ENCODE data around the gene UBE2G2. TPM values are rescaled to one million over a fixed set of nuclear protein-coding genes. Genes with fewer than 3 reads are reported as not detected.
A peak's percentile ranks its signal among the peaks of the same experiment; 100 is the strongest.

UBE2G2 gene
- polyA plus RNA-seq, 1 donor (not counting 4 experiments of a cell fraction or from before 2014, with no cell fraction given), result 106 TPM

DNA sequence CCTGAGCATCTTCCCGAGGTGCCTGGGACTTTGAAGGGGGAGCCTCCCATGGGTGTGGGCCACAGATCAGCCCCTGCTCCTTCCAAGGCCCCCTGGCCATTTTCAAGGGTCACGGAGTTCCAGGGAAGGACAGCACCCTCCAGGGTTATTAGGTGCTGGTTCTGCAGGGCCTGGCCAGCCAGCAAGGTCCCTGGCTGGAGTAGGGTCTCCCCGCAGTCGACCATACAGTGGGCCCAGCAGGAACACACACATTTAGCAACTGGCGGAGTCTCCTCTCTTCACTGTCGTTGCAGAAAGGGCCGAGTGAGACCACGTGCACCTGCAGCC lies 34.0 kb upstream of the UBE2G2 start:
- H2AFZ ChIP-seq (ENCODE audit: control insufficient read depth, low read length), result no peak overlapping the region
- H3K4me3 ChIP-seq (ENCODE audit: control insufficient read depth in 2 of 3, extremely low read depth in 1 of 3, insufficient read depth in 2 of 3, low read depth in 1 of 3, low read length in 3 of 3), result no peak overlapping the region
- H3K27ac ChIP-seq (ENCODE audit: control insufficient read depth, insufficient read depth, low read length), result no peak overlapping the region
- no peaks in the 10 kb centered on the region for H3K9me3 ChIP-seq (ENCODE audit: control insufficient read depth, low read depth, low read length)
- no peak overlapping the region for H3K9ac ChIP-seq (ENCODE audit: control insufficient read depth, extremely low read depth, insufficient read depth, low read length)
- no peaks in the 10 kb centered on the region for H3K27me3 ChIP-seq (ENCODE audit: control insufficient read depth, extremely low read depth, insufficient read depth, low read length)
- H3K4me1 ChIP-seq (ENCODE audit: control insufficient read depth, extremely low read depth, insufficient read depth, low read length), result peaks cover 7% of the 10 kb centered on the region
- no peaks in the 10 kb centered on the region for H4K20me1 ChIP-seq (ENCODE audit: control insufficient read depth, extremely low read depth, insufficient read depth, low read length)
- no peak for DNase-seq (ENCODE audit: low read depth, low spot score)
- H3K79me2 ChIP-seq (ENCODE audit: control insufficient read depth, insufficient read depth, low read length), result no peaks in the 10 kb centered on the region
- no peaks in the 10 kb centered on the region for H3K9me1 ChIP-seq (ENCODE audit: control insufficient read depth, extremely low read depth, insufficient read depth, low read length)
- no peaks in the 10 kb centered on the region for H3K36me3 ChIP-seq (ENCODE audit: control insufficient read depth in 2 of 2, extremely low read depth in 1 of 2, insufficient read depth in 2 of 2, low read length in 2 of 2)
- TF ChIP-seq, protein P1, sequence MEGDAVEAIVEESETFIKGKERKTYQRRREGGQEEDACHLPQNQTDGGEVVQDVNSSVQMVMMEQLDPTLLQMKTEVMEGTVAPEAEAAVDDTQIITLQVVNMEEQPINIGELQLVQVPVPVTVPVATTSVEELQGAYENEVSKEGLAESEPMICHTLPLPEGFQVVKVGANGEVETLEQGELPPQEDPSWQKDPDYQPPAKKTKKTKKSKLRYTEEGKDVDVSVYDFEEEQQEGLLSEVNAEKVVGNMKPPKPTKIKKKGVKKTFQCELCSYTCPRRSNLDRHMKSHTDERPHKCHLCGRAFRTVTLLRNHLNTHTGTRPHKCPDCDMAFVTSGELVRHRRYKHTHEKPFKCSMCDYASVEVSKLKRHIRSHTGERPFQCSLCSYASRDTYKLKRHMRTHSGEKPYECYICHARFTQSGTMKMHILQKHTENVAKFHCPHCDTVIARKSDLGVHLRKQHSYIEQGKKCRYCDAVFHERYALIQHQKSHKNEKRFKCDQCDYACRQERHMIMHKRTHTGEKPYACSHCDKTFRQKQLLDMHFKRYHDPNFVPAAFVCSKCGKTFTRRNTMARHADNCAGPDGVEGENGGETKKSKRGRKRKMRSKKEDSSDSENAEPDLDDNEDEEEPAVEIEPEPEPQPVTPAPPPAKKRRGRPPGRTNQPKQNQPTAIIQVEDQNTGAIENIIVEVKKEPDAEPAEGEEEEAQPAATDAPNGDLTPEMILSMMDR (optimal IDR thresholded peaks at IDR 0.05 in 1 of 3, IDR thresholded peaks at IDR 0.05 in 1 of 3, conservative IDR thresholded peaks at IDR 0.05 in 1 of 3; ENCODE audit: extremely low read depth in 1 of 3, insufficient read depth in 2 of 3, low read length in 3 of 3), result no peak
- TF ChIP-seq EZH2 (IDR thresholded peaks at IDR 0.05; ENCODE audit: low read length), result no peak
- dilution Hi-C loops (cut with MboI; ENCODE audit: extremely low pct_ligation_motif_present, low sequenced_read_pairs), result no loop called here
- H3K4me2 ChIP-seq (ENCODE audit: control insufficient read depth, extremely low read depth, insufficient read depth, low read depth, low read length), result no peak overlapping the region
- no peak for FAIRE-seq

DNA sequence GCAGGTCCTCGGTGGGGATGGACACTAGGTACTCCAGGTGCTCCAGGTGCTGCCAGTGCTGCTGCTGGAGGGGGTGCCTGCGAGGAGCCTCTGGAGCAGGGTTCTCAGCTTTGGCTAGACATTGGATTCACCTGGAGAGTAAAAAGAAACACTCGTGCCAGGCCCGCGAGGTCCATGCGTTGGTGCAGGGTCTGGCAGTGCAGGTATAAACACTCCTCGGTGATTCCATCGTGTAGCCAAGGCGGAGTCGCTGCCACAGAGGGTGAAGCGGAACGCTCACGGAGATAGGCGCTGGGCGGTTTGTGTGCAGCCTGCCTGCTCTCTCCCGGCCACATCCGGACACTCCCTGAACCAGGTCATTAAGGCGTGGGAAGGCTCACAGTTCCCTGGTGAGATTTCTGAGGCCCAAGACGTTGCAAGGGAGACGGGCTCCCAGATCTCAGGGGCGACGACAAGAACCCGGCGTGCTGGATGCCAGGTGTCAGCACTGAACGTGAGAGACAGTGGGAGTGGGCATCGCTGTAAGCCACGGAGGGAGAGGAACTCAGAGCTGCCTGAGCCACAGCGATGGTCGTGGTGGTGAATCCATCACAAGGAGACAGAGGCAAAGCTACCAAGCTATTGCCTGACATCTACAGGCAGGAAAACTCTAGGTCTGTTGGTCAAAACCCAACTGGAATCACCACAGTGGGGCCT lies 33.5 kb upstream of the UBE2G2 start:
- no peak for TF ChIP-seq EZH2 (IDR thresholded peaks at IDR 0.05; ENCODE audit: low read length)
- TF ChIP-seq, protein P1 (optimal IDR thresholded peaks at IDR 0.05 in 1 of 3, IDR thresholded peaks at IDR 0.05 in 1 of 3, conservative IDR thresholded peaks at IDR 0.05 in 1 of 3; ENCODE audit: extremely low read depth in 1 of 3, insufficient read depth in 2 of 3, low read length in 3 of 3), result peak in 1 of 3 experiments; percentile 28
- Histone ChIP-seq H3K27ac (ENCODE audit: control insufficient read depth, insufficient read depth, low read length) (no peak overlapping the region), H2AFZ (ENCODE audit: control insufficient read depth, low read length) (no peak overlapping the region), H3K9ac (ENCODE audit: control insufficient read depth, extremely low read depth, insufficient read depth, low read length) (no peak overlapping the region), H3K4me2 (ENCODE audit: control insufficient read depth, extremely low read depth, insufficient read depth, low read depth, low read length) (no peak overlapping the region), H4K20me1 (ENCODE audit: control insufficient read depth, extremely low read depth, insufficient read depth, low read length) (no peaks in the 10 kb centered on the region), H3K36me3 (ENCODE audit: control insufficient read depth in 2 of 2, extremely low read depth in 1 of 2, insufficient read depth in 2 of 2, low read length in 2 of 2) (no peaks in the 10 kb centered on the region), H3K9me1 (ENCODE audit: control insufficient read depth, extremely low read depth, insufficient read depth, low read length) (no peaks in the 10 kb centered on the region), H3K4me3 (ENCODE audit: control insufficient read depth in 2 of 3, extremely low read depth in 1 of 3, insufficient read depth in 2 of 3, low read depth in 1 of 3, low read length in 3 of 3) (no peak overlapping the region), H3K4me1 (ENCODE audit: control insufficient read depth, extremely low read depth, insufficient read depth, low read length) (peaks cover 7% of the 10 kb centered on the region), H3K9me3 (ENCODE audit: control insufficient read depth, low read depth, low read length) (no peaks in the 10 kb centered on the region), H3K79me2 (ENCODE audit: control insufficient read depth, insufficient read depth, low read length) (no peaks in the 10 kb centered on the region), H3K27me3 (ENCODE audit: control insufficient read depth, extremely low read depth, insufficient read depth, low read length) (no peaks in the 10 kb centered on the region)
- FAIRE-seq (no peak), DNase-seq (ENCODE audit: low read depth, low spot score) (no peak)
- dilution Hi-C loops (cut with MboI; ENCODE audit: extremely low pct_ligation_motif_present, low sequenced_read_pairs), result no loop called here
